CD8-positive, alpha-beta memory T cell (primary cell): Measurements from ENCODE around the gene CTSW. TPM values are rescaled to one million over a fixed set of nuclear protein-coding genes. Genes with fewer than 3 reads are reported as not detected.
A peak's percentile ranks its signal among the peaks of the same experiment; 100 is the strongest.
"Not testable (repeated sequence)": the region's sequence is repeated elsewhere in the genome, so short reads cannot be mapped to it uniquely, and the experiment has no call there.

Experiments used
- CTCF ChIA-PET: fragments of 350-600 bp; sonication (Branson Sonifier 250); formaldehyde crosslinking; loops from one replicate; lab custom pipeline; 2021; ENCODE audit warnings: antibody characterized with exemption; lab: Charles Lee
- POLR2A ChIA-PET: fragments of 350-600 bp; sonication (Branson Sonifier 250); formaldehyde crosslinking; loops from one replicate; lab custom pipeline; 2021; ENCODE audit warnings: antibody characterized with exemption; lab: Charles Lee
- DNase-seq, 5 donors: peaks; one replicate each; pipeline versions ENCODE4 v3.0.0 to v3.0.0-alpha.2; 2020 to 2022; ENCODE audit warnings: mixed read lengths in 1 of 5
- H3K27ac ChIP-seq: one replicate; pipeline ENCODE4 v1.7.0; 2013; ENCODE audit warnings: low read depth, mild to moderate bottlenecking, low read length, moderate library complexity
- H3K27me3 ChIP-seq: 2 replicates; pipeline ENCODE4 v1.7.0; 2013; ENCODE audit warnings: low read length, mild to moderate bottlenecking; ENCODE audit not compliant: insufficient read depth, poor library complexity, severe bottlenecking
- H3K36me3 ChIP-seq: 2 replicates; pipeline ENCODE4 v1.7.0; 2013; ENCODE audit warnings: mild to moderate bottlenecking, low read length, moderate library complexity; ENCODE audit not compliant: insufficient read depth
- H3K4me1 ChIP-seq: 2 replicates; pipeline ENCODE4 v1.7.0; 2013; ENCODE audit warnings: mild to moderate bottlenecking, low read length, moderate library complexity; ENCODE audit not compliant: insufficient read depth
- H3K4me3 ChIP-seq: 2 replicates; pipeline ENCODE4 v1.7.0; 2013; ENCODE audit warnings: mild to moderate bottlenecking, low read length
- H3K9me3 ChIP-seq: 2 replicates; pipeline ENCODE4 v1.7.0; 2013; ENCODE audit warnings: mild to moderate bottlenecking, low read length
- H3K27ac Mint-ChIP-seq, 8 donors: one replicate each; pipeline ENCODE4 v1.8.0; 2020 to 2021; ENCODE audit warnings: mixed read lengths in 8 of 8, mild to moderate bottlenecking in 6 of 8, inconsistent platforms in 3 of 8, moderate library complexity in 3 of 8
- H3K27me3 Mint-ChIP-seq, 2 donors: one replicate each; pipeline ENCODE4 v1.8.0; 2020 to 2021; ENCODE audit warnings: mixed read lengths in 2 of 2, mild to moderate bottlenecking in 1 of 2, moderate library complexity in 1 of 2
- H3K36me3 Mint-ChIP-seq, 3 donors: one replicate each; pipeline ENCODE4 v1.8.0; 2020 to 2021; ENCODE audit warnings: mixed read lengths in 3 of 3, inconsistent platforms in 1 of 3, mild to moderate bottlenecking in 1 of 3
- H3K4me1 Mint-ChIP-seq, 3 donors: one replicate each; pipeline ENCODE4 v1.8.0; 2020 to 2021; ENCODE audit warnings: mixed read lengths in 3 of 3, inconsistent platforms in 1 of 3, mild to moderate bottlenecking in 1 of 3
- H3K4me3 Mint-ChIP-seq, 7 donors: one replicate each; pipeline ENCODE4 v1.8.0; 2020 to 2021; ENCODE audit warnings: mixed read lengths in 7 of 7, mild to moderate bottlenecking in 6 of 7, moderate library complexity in 4 of 7, inconsistent platforms in 2 of 7
- H3K9me3 Mint-ChIP-seq, 5 donors: one replicate each; pipeline ENCODE4 v1.8.0; 2020 to 2022; ENCODE audit warnings: mixed read lengths in 5 of 5, mild to moderate bottlenecking in 3 of 5, moderate library complexity in 2 of 5, inconsistent platforms in 1 of 5
- polyA plus RNA-seq: library from polyadenylated mRNA; unstranded; fragments of 300-500 nt; fragmentation: Illumina TruSeq; gene quantifications from one replicate; pipeline ENCODE4 v1.2.3, GENCODE V29; 2021
- total RNA-seq, 2 experiments: library from RNA; stranded (reverse); gene quantifications; one replicate each; pipeline ENCODE4 v1.2.3, GENCODE V29; 2021

The CTSW gene
- total and polyA plus RNA-seq, 3 experiments from 2014 or later: 40.9 to 1,046 (median 44.3) TPM

- no peak for DNase-seq
- H3K9me3 ChIP-seq: no peaks in the 10 kb centered on the region
- peaks cover 8% of the 10 kb centered on the region for H3K36me3 ChIP-seq
- Mint-ChIP-seq H3K4me1 (peaks cover 4 to 7% (median 5%) of the 10 kb centered on the region in 3 donors), H3K36me3 (peaks cover 3 to 21% (median 10%) of the 10 kb centered on the region in 3 donors), H3K9me3 (no peaks in the 10 kb centered on the region), H3K27me3 (no peaks in the 10 kb centered on the region), H3K27ac (no peak overlapping the region), H3K4me3 (no peak overlapping the region)
- no peak overlapping the region for H3K4me3 ChIP-seq
- H3K27ac ChIP-seq: no peak overlapping the region
- H3K4me1 ChIP-seq: no peaks in the 10 kb centered on the region
- CTCF ChIA-PET: interaction anchor here (0.6 to 2.6 kb wide), 5 partner anchors 12 to 136 kb away, joined by 3 to 7 read pairs (median 5); partner anchors contain the start of genes FIBP, KAT5 and MUS81
- POLR2A ChIA-PET: interaction anchor here (1.4 kb wide), 1 partner anchor 13 kb away, joined by 3 read pairs; the partner anchor contains the start of gene MUS81
- H3K27me3 ChIP-seq: no peaks in the 10 kb centered on the region
Observed at GRCh38 chr11:65847746-65848145, 31.9 kb upstream of the CTSW start.

GRCh38 chr11:65848693-65849092 is 30.9 kb upstream of the CTSW start:
- H3K4me1 ChIP-seq, DNase-seq, H3K27ac ChIP-seq, H3K27me3 ChIP-seq, CTCF ChIA-PET, H3K9me3 Mint-ChIP-seq, H3K27me3 Mint-ChIP-seq, H3K4me3 Mint-ChIP-seq, H3K4me3 ChIP-seq, H3K9me3 ChIP-seq: not testable (repeated sequence)
- POLR2A ChIA-PET: interaction anchor here (0.6 to 1.2 kb wide), 2 partner anchors 70 to 86 kb away, joined by 3 read pairs; no protein-coding TSS in a partner anchor
- peaks cover 5 to 31% (median 15%) of the 10 kb centered on the region in 3 donors for H3K36me3 Mint-ChIP-seq
- H3K4me1 Mint-ChIP-seq: peaks cover 10 to 13% (median 12%) of the 10 kb centered on the region in 3 donors
- peaks cover 18% of the 10 kb centered on the region for H3K36me3 ChIP-seq
- H3K27ac Mint-ChIP-seq: peak overlapping the region in 2 of 8 donors; percentile 11 to 73

- Mint-ChIP-seq H3K36me3 (peaks cover 11 to 37% (median 18%) of the 10 kb centered on the region in 3 donors), H3K27me3 (no peaks in the 10 kb centered on the region), H3K27ac (peak overlapping the region in 2 of 8 donors; percentile 17 to 72), H3K9me3 (no peaks in the 10 kb centered on the region), H3K4me1 (peaks cover 15 to 19% (median 19%) of the 10 kb centered on the region in 3 donors), H3K4me3 (no peak overlapping the region)
- no peak for DNase-seq
- ChIA-PET POLR2A (interaction anchor here (1.0 to 1.2 kb wide), 2 partner anchors 10 to 69 kb away, joined by 3 read pairs; no protein-coding TSS in a partner anchor), CTCF (interaction anchor here (1.1 to 4.1 kb wide), 4 partner anchors 9 to 70 kb away, joined by 3 to 18 read pairs (median 10); partner anchors contain the start of genes CFL1 and MUS81)
- Histone ChIP-seq H3K4me1 (peaks cover 14% of the 10 kb centered on the region), H3K36me3 (peaks cover 24% of the 10 kb centered on the region), H3K9me3 (no peaks in the 10 kb centered on the region), H3K27me3 (no peaks in the 10 kb centered on the region), H3K27ac (no peak overlapping the region), H3K4me3 (no peak overlapping the region)
Observed at GRCh38 chr11:65849366-65849765, 30.3 kb upstream of the CTSW start.

- POLR2A ChIA-PET: interaction anchor here (1.0 to 1.2 kb wide), 3 partner anchors 10 to 187 kb away, joined by 3 to 4 read pairs (median 3); partner anchors contain the start of gene RELA
- H3K9me3 ChIP-seq: no peaks in the 10 kb centered on the region
- H3K4me1 ChIP-seq: peaks cover 19% of the 10 kb centered on the region
- Mint-ChIP-seq H3K27ac (peak overlapping the region in 3 of 8 donors; percentile 17 to 83 (median 72)), H3K27me3 (no peaks in the 10 kb centered on the region), H3K36me3 (peaks cover 12 to 42% (median 23%) of the 10 kb centered on the region in 3 donors), H3K4me1 (peaks cover 19 to 23% (median 23%) of the 10 kb centered on the region in 3 donors), H3K4me3 (no peak overlapping the region), H3K9me3 (no peaks in the 10 kb centered on the region)
- CTCF ChIA-PET: interaction anchor here (1.1 to 4.1 kb wide), 4 partner anchors 8 to 70 kb away, joined by 3 to 18 read pairs (median 10); partner anchors contain the start of genes CFL1 and MUS81
- no peak overlapping the region for H3K27ac ChIP-seq
- peaks cover 29% of the 10 kb centered on the region for H3K36me3 ChIP-seq
- no peak overlapping the region for H3K4me3 ChIP-seq
- H3K27me3 ChIP-seq: no peaks in the 10 kb centered on the region
- no peak for DNase-seq
Observed at GRCh38 chr11:65849771-65850216, 29.8 kb upstream of the CTSW start.

- ChIA-PET CTCF (interaction anchor here (1.1 to 4.1 kb wide), 6 partner anchors 8 to 71 kb away, joined by 3 to 18 read pairs (median 6); partner anchors contain the start of genes CCDC85B, CFL1 and MUS81), POLR2A (interaction anchor here (1.0 to 1.2 kb wide), 3 partner anchors 9 to 187 kb away, joined by 3 to 4 read pairs (median 3); partner anchors contain the start of gene RELA)
- Mint-ChIP-seq H3K36me3 (peaks cover 14 to 47% (median 24%) of the 10 kb centered on the region in 3 donors), H3K27me3 (no peaks in the 10 kb centered on the region), H3K9me3 (no peaks in the 10 kb centered on the region), H3K4me1 (peaks cover 23 to 30% (median 26%) of the 10 kb centered on the region in 3 donors), H3K27ac (peak overlapping the region in 1 of 8 donors; percentile 83), H3K4me3 (no peak overlapping the region)
- Histone ChIP-seq H3K36me3 (peaks cover 35% of the 10 kb centered on the region), H3K27ac (no peak overlapping the region), H3K9me3 (no peaks in the 10 kb centered on the region), H3K4me1 (peaks cover 25% of the 10 kb centered on the region), H3K4me3 (no peak overlapping the region), H3K27me3 (no peaks in the 10 kb centered on the region)
- no peak for DNase-seq
Observed at GRCh38 chr11:65850217-65851082, 29.2 kb upstream of the CTSW start.

GRCh38 chr11:65851083-65851579 is 28.5 kb upstream of the CTSW start:
- H3K4me1 ChIP-seq: peaks cover 32% of the 10 kb centered on the region
- CTCF ChIA-PET: interaction anchor here (1.2 to 4.1 kb wide), 6 partner anchors 10 to 71 kb away, joined by 4 to 18 read pairs (median 7); partner anchors contain the start of genes CCDC85B, FIBP and MUS81
- H3K4me3 ChIP-seq: no peak overlapping the region
- Mint-ChIP-seq H3K9me3 (no peaks in the 10 kb centered on the region), H3K4me1 (peaks cover 30 to 36% (median 33%) of the 10 kb centered on the region in 3 donors), H3K4me3 (no peak overlapping the region), H3K27ac (peak overlapping the region in 2 of 8 donors; percentile 38 to 70), H3K27me3 (no peaks in the 10 kb centered on the region), H3K36me3 (peaks cover 14 to 54% (median 24%) of the 10 kb centered on the region in 3 donors)
- peaks cover 42% of the 10 kb centered on the region for H3K36me3 ChIP-seq
- POLR2A ChIA-PET: interaction anchor here (1.0 to 1.4 kb wide), 2 partner anchors 9 to 140 kb away, joined by 3 read pairs; partner anchors contain the start of gene MUS81
- DNase-seq: no peak
- no peaks in the 10 kb centered on the region for H3K27me3 ChIP-seq
- H3K27ac ChIP-seq: no peak overlapping the region
- no peaks in the 10 kb centered on the region for H3K9me3 ChIP-seq

GRCh38 chr11:65851811-65852507 is 27.7 kb upstream of the CTSW start:
- CTCF ChIA-PET: interaction anchor here (1.2 to 4.1 kb wide), 8 partner anchors 9 to 199 kb away, joined by 3 to 18 read pairs (median 6); partner anchors contain the start of genes CCDC85B, FIBP and MUS81
- H3K27ac ChIP-seq: no peak overlapping the region
- peaks cover 38% of the 10 kb centered on the region for H3K4me1 ChIP-seq
- Mint-ChIP-seq H3K27ac (peak overlapping the region in 4 of 8 donors; percentile 43 to 91 (median 62)), H3K27me3 (no peaks in the 10 kb centered on the region), H3K36me3 (peaks cover 19 to 62% (median 24%) of the 10 kb centered on the region in 3 donors), H3K9me3 (no peaks in the 10 kb centered on the region), H3K4me3 (peak overlapping the region in 3 of 7 donors; percentile 28 to 67 (median 61)), H3K4me1 (peaks cover 38 to 45% (median 41%) of the 10 kb centered on the region in 3 donors)
- no peaks in the 10 kb centered on the region for H3K27me3 ChIP-seq
- no peaks in the 10 kb centered on the region for H3K9me3 ChIP-seq
- POLR2A ChIA-PET: interaction anchor here (0.6 to 1.4 kb wide), 3 partner anchors 8 to 140 kb away, joined by 3 read pairs; partner anchors contain the start of genes MUS81 and SNX32
- H3K4me3 ChIP-seq: no peak overlapping the region
- no peak for DNase-seq
- peaks cover 46% of the 10 kb centered on the region for H3K36me3 ChIP-seq
